ENCODE data around the gene NOD1.

The NOD1 gene

DNA sequence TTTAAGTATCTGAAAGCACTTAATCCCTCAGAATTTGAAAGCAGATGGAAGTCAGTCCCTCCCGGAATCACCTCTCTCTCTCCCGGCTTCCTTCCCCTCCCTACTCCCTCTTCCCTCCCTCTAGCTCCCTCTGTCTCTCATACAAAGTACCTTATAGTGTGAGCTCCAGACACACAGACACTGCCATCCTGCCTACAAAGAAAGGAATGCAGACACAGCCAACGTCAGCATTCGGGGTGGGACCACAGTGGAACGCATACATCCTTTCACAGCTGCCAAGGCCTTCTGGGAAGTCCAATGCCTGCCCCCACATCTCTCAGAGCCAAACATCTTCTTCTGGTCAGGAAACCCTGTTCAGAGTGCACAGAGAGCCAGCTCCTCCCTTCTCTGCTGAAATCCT, 9.3 kb downstream of the NOD1 start:
- peak; percentile 99 for DNase-seq (ENCODE audit: low read depth)

DNA sequence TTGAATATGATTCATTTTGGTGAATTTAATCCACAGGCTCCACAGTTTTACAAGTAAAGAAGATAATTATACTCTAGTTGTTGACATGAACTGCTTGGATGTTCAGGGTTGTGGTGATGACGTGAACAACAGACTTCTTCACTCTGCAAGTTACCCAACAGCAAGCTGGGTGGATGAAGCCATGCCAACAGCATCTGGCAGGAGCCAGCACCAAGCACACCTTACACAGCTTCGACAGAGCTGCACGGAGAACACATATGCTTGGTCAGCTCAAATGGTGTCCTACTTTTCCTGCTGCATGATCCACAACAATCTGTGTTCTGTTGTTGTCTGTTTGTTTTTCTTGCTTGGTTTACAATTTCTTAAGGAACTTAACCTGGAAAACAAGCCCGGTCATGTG, 9.8 kb downstream of the NOD1 start:
- no peak for DNase-seq (ENCODE audit: low read depth)

DNA sequence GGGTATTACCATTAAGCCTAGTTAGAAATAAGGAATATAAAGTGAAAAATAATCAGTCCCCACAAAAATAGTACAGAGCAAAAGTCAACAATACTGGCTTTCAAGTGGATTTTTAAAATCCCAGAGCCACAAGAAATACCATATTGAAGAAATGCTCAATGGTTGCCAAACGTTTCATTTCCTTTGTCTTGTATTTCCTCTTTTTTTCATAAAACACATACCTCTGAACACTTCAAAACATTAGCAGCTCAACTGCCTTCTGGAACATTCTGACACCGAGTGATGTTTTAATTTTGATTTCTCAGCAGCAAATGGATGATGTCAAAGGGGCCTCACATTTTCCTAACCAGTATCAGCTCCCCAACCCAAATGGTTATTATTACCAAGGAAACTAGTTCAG, 10.5 kb downstream of the NOD1 start:
- no peak for DNase-seq (ENCODE audit: low read depth)

DNA sequence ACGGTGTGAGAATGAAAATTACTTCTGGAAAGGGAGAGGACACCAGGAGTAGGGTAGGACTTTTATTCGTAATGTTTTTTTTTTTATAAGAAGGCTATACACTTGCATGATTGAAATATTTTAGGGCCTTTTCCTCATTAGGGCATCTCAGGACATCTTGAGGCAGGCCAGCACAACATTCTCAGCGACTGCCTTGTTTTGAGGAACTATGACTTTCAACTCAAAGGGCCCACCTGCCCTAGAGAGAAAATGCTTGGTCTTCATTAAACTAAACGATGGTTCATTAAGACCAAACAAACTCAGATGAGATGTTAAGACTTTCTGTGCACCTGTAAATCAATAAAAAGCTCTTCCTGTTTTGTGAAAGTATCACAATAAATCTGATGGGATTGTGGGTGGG, 11.3 kb downstream of the NOD1 start:
- no peak for DNase-seq (ENCODE audit: low read depth)

DNA sequence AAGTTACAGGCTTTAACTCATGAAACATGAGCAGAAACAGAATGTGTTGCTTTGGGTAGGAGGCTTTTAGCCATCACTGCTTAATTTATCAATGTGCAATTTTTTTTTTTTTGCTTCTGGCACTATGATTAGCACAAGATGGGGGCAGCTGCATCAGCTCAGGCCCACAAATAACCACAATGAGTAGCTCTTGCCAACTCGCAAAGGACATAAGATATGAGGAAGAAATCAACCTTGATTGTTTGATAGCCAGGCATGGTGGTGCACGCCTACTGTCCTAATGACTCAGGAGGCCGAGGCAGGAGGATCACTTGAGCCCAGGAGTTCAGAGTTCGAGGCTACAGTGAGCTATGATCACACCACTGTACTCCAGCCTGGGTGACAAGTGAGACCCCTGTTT, 12.3 kb downstream of the NOD1 start:
- DNase-seq (ENCODE audit: low read depth) = no peak

DNA sequence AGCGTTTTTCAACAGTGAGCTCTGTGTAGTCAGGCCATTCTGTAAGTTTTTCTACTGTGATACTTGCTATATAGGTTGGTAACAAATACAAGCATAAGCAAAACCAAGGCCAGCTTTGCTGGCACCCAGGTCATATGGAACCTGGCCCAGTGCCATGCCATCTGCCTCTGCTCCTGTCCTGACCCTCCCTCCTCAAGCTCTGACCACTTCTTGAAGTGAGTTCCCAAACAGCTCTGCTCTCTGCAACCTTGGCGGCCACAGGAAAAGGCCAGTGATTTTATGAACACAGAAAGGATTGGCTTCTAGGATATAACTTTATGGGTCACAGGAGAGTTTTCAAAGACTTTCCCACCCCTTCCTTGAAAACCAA, 12.8 kb downstream of the NOD1 start:
- DNase-seq (ENCODE audit: low read depth) = no peak

DNA sequence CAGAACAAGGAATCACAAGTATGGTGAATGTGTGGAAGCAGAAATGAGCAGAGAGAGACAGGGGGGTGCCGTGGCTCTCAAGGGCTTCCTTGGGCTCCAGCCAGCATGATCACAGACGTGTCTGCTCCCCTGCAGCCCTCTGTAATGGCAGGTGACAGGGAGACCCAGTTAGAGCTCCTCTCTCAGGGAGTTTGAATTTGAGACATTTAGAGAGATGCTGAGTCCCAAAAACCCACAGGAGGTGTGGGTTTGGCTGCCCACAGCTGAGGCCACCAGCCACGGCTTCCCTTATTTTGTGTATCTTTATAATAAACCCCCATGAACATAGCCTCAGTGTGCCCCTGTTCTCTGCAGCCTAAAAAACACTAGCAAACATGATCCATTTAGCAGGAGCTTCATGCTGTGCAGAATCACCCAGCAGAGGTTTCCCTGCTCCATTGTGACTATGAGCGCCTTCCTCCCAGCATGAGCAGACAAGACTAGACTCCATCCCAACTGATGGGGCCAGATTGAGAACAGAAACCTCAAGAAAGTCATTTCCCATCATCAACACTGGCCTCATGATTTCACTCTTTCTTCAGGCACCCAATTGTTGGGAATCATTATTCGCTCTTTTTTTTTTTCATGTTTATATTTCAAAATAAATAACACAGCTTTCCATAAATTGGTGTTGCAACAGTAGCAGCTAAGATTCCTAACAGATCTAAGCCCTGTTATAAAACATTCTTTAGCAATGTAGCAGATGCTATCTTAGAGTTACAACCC, 13.4 kb downstream of the NOD1 start:
- peak; percentile 60 for DNase-seq (ENCODE audit: low read depth)

DNA sequence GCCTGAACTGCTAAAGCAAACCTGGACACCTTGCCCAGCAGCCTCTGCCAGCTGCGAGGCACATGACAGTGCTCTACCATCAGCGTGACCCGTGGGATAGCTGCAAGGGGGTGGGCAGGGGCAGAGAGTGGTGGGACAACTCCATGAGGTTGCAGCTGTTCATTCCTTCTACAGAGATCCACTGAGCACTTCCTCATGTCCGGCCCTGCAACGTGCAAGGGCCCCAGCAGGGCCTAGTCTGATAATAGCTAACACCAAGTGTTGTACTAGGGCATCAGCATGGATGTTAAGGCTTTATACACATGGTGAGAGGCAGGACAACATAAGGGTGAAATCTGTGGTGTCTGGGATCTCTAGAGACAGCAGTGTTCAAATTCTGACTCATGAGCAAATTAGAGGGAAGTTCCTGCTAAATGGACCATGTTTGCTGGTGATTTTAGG, 14.3 kb downstream of the NOD1 start:
- no peak for DNase-seq (ENCODE audit: low read depth)

DNA sequence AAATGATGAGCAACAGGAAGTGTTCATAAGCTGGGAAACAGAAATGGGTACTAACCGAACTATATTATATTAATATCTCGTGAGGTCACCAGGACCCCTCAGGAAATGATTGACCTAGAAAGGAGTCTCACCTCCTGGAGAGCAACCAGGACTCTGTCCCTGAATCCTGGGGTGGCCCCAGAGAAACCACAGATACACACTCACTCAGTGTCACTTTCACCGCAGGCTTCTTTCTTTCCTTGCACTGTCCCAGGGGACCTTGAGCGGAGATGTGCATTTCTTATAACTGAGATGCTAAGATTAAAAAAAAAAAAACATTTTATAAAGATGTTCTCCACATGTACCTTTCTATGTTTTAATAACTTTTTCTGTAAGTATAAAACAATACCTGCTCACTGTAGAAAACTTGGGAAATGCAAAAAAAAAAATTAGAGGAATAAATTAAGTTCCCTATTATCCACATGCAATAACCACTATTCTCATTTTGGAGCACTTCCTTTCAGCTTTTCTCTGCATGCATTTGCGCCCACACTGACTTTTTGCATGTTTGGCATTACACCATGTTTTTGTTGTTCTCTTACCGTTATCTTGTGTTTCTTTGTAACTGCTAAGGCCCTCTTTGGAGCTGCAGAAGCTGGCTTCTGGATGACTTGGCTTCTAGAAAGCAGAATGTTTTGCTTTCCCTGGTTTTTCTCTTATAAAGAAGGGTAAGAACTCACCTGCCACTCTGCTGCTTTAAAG, 15.0 kb downstream of the NOD1 start:
- no peak for DNase-seq (ENCODE audit: low read depth)

DNA sequence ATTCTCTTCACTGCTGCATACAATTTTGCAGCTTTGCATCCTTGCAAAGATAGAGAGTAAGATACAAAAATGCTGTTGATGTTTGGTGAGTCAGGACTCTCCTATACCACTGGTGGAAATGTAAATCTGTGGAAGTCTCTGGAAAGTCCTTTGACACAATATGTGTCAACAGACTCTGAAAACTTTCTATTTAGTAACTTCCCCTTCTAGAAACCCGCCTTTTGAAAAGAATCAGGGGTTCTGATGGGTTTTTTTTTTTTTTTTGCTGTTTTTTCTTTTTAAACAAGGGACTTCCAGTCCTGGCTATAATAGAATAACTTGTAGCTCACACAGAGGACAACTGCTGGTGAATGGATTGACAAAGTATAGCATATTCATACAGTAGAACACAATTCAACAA, 16.4 kb downstream of the NOD1 start:
- no peak for DNase-seq (ENCODE audit: low read depth)

DNA sequence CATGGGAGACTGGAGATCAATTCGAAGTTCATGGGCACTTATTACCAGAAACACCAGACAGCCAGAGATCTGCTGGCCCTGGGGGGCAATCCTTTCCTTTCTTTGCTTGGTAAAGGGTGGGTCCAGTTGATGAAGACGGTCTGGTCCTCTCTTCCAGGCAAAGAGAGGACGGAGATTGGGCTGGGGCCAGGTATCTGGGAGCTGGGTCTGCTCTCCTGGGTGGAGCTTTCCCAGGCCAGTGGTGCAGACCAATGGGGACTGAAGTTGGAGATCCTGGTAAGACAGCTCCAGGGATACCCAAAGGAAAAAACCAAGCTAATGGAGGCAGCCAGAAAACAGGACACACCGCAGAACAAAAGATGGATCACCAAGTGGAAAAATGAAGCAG, 18.3 kb downstream of the NOD1 start:
- DNase-seq (ENCODE audit: low read depth) = no peak

DNA sequence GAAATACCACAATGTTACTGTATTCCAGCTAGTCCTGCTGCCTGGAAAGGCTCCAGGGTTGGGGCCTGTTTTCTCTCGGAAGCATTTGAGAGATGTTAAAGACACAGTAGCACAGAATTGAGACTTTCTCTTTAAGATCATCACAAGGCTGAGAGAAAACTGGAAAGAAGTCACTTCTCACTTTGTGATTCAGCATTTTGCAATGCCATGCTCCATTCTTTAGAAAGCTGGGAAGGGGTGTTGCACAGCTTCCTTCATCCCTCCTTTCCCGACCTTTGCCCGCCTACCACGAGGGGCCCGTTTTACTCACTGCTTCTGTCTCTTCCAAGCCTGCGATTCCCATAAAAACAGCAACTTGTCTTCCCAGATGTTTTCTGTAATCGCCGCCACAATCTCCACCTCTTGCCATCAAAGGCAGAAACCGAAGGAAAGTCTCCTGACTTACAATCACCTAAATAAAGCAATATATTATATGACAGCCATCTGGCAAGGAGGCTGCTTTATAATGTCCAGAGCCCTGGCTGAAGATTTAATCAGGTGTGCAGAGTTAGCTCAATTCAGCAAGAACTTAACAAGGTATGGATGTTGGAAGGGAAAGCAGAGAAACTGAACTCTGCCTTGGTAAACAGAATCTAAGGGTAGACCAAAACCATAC, 18.9 kb downstream of the NOD1 start:
- peak; percentile 86 for DNase-seq (ENCODE audit: low read depth)

DNA sequence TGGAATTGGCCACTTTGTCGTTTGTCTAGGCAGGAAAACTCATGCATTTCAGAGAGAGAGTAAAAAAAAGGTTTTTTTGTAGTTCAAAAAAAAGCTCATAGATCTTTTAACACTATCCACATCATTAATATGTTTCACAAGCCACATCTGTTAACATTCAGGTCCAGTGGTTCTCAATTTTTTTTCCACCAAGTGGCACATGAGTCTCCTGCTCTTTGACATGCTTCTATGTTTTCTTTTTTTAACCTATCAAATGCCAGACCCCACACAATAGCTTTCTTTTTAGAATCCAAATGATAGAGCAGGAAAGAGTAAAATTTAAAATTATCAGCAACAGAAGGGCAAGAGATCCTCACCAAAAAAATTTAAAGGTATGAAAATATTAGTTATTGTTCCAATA, 20.3 kb downstream of the NOD1 start:
- DNase-seq (ENCODE audit: low read depth) = no peak

DNA sequence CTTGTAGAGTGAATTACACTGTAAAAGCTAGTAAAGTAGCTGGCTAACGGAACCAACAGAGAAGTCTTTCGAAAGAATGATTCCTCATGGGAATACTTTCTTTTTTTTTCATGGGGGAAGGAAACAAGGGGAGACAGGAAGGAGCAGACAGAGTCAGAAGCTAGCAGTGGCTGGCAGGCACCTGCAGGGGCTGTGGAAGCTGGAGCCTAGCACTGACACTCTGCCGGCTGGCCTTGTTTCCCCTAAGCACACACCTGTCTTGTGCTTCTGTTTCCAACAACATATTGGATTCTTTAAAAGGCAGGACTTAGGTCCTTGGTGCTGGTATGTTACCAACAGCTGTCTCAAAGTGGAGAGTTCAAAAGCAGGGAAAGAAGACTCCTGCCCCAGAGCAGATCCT, 24.7 kb downstream of the NOD1 start:
- no peak for DNase-seq (ENCODE audit: low read depth)

DNA sequence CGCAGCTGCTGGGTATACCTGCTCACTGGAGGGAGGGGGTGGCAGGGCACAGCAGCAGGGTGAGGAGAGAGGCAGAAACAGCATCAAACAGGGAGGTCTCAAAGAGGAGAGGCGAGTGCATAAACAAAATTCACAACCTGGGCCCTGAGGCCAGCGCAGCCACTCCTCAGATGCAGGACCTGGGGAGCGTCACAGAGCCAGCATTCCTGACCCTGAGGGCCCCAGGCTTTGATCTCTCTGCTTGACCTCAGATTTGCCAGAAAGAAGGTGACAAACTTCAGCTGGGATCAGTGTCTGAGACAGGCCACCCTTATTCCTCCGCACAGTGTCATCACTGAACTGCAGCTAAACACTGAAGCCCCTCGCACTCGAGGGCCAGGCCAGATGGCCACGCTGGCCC, 25.6 kb downstream of the NOD1 start:
- DNase-seq (ENCODE audit: low read depth) = no peak

DNA sequence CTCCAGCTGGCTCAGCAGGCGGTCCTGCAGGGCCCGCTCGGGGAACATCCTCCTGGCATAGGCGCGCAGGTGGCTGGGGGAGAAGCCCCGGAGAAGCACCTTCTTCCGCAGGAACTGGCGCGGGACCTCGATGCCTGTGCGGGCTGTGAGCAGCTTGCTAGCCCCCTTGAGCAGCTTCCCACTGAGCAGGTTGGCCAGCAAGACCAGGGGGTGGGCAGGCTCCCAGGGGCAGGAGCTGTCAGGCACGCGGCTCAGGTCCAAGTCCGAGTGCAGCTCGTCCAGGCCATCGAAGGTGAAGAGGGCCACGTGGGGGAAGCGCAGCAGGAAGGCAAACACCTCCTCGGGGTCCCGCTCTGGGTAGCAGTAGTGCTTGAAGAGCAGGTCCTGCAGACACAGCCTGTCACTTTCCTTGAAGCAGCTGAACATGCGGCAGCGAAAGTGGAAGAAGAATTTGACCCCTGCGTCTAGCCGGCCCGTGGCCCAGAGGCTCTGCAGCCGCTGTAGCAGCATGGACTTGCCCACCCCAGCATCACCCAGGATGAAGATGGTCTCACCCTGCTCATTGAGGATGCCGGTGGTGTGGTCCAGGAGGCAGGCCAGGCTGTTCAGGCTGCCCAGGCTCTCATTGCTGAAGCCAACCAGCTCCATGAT, 26.2 kb downstream of the NOD1 start:
- no peak for DNase-seq (ENCODE audit: low read depth)

DNA sequence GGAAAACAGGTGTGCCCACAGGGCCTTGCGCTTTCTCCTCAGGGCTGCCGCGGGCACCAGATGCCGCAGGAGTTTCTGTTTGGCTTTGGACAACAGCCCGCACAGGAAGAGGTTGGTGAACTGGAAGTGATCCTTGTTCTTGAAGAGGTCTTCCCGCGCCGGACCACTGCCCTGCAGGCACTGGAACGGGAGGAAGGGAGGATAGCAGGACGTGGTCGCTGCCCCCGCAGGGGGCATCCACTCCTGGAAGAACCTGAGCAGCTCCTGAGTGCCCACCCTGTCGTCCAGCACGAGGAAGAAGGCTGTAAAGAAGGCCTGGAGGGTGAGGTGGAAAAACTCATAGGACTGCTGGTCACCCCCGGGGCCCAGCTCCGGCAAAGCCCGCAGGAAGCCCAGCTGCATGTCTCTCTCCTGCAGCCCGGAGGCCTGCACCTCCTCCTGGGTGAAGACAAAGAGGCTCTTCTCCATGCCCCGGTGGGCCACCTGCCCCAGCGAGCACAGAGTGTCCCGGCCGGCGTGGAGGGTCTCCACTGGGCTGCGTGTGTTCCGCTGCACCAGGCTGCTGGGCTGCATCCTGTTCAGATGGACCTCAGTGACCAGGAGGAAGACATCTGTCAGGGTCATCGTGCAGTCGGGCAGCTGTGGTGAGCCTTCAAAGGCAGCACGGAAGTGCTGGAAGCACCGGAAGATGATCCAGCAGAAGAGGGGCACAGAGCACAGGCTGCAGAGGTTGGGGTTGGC, 26.9 kb downstream of the NOD1 start:
- no peak for DNase-seq (ENCODE audit: low read depth)

DNA sequence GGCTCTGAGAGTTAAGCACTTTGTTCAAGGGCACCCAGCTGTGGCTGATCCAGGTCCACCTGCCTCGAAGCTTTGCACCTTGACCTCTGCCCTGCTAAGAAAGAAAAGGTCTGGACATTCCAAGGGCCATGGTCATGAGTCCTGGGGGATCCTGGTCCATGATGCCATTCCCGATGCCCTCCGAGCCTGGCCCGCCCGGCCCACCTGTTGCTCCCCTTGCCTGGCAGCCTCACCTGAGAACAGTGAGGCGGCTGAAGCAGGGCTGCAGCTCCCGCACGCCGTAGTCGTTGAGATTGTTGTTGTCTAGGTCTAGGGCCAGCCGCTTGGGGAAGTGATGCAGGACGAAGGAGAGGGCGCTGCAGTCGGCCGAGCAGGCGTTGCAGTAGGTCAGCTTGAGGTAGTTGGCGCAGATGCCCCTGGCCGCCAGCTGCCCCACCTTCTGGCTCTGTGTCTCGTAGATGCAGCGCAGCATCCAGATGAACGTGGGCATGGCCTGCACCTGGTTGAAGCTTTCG, 27.5 kb downstream of the NOD1 start:
- DNase-seq (ENCODE audit: low read depth) = no peak

DNA sequence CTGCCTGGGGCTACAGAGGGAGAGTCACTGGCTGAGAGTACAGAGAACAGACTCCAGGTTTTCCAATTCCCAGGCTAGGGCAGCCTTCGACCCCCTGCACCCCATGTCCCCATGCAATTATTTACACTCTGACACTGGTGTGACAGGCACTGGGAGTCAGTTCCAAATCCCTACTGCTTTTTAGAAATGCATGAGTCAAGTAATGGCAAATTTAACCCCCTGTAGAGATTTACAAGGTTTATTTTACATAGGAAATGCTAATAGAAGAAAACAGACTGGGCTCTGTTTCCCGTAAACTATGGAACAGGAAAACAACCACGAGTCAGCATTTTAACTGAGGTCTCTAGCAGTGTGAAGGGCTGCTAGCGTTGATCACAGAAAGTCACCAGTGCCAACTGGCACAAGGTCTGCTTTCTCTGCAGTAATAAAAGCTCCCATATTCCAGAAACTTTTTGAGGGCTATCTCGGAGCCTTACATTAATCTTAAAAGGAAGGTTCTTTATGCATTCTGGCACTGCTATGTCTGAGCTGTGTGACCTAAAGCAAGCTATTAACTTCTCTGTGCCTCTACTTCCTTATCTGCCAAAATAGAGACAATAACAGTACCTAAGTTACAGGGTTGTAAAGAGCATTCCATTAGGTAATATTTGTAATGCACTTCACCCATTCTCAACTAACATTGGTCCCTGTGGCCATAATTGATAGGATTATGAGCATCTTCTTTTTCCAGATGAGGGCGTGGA, 28.2 kb downstream of the NOD1 start:
- no peak for DNase-seq (ENCODE audit: low read depth)

DNA sequence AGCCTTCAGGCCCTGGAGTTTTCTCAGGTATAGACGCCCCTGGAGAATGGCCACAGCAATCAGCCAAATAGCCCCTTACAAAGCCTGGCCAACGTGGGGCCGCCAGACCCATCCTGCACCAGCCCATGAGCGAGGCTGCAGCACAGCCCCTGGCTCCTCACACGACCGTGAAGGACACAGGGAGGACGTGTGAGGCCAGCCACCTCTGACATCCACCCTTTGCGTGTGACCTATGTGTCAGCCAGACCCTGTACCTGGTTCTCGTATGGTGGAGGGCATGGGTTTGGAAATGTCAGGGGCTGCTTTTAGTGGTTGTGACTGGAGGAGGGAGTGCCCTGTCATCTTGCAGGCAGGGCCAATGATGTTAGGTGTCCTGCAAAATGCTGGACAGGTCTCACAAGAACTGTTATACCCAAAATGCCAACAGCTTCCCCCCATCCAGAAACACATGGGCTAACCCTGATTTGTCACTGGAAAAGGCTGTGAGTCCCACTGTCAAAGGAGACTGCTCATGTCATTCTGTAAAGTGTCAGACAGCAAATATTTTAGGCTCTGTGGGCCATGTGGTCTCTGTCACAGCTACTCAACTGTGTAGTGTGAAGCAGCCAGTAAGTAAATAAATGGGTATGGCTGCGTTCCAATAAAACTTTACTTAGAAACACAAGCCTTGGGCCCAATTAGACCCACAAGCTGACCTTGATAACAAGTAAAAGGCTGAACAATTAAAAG, 30.0 kb downstream of the NOD1 start:
- no peak for DNase-seq (ENCODE audit: low read depth)

All from GM04503 (cell line).